Measurements from ENCODE around the gene COPS6. TPM values are rescaled to one million over a fixed set of nuclear protein-coding genes. Genes with fewer than 3 reads are reported as not detected.

Gene COPS6
- total and polyA plus RNA-seq, 2 of the 4 experiments (the other 2 are of a cell fraction): 185 to 325 TPM

DNA sequence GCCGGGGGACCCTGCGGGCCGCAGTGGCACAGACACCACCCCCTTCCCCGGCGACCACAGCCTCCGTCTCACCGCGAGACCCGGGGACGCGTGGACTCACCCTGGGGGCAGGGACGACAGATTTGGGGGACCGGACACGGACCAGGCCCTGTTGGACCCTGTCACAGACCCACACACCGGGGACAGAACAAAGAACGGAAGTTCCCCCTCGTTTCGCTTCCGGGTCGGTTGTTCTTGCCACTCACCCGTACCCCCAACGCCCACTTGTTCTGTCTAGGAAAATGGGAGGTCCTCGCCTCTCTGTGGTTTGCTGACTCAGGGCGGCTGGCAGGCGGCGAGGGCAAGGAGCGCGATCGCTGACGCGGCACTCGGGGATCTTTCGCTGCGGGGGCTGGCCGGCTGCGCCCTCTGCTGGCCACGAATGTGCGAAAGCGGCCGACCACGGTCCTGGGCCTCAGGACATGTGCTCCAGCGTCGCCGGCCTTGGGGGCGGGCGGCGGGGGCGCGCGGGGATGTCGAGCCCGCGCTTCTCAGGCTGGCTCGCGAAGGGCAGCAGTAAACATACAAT, 7.2 kb upstream of the COPS6 start, which contains the start of gene ZNF3:
ZNF3 (minus strand) TSS at position 189 of the 568 bp plus-strand sequence. CDS start 4,366 bp downstream, outside the sequence.
- ChIA-PET POLR2A (ENCODE audit: unreplicated experiment) (no interaction called here), CTCF (no interaction called here)
- peak within 1 kb of the TSS; percentile 78 for H2BK5ac ChIP-seq (ENCODE audit: low read depth, low read length, poor library complexity, severe bottlenecking)
- H2BK15ac ChIP-seq (ENCODE audit: low read depth, low read length): peak within 1 kb of the TSS; percentile 16
- H4K8ac ChIP-seq (ENCODE audit: low read depth in 2 of 2, low read length in 2 of 2): peak within 1 kb of the TSS; percentile 36 to 96
- H4K5ac ChIP-seq (ENCODE audit: low read depth, low read length): peak within 1 kb of the TSS; percentile 76
- in situ Hi-C loops (cut with MboI; ENCODE audit: low sequenced_read_pairs) (no loop called here), intact Hi-C loops (cut with micrococcal nuclease) (loop anchor here (1.0 kb wide), 1 partner anchor 87 kb away; no protein-coding TSS in a partner anchor), dilution Hi-C loops (cut with HindIII; ENCODE audit: low sequenced_read_pairs, unreplicated experiment) (no loop called here)
- H3K4me1 ChIP-seq (ENCODE audit: control insufficient read depth, insufficient read depth, low read length): peaks cover 9% of the 10 kb centered on the region
- H3K79me1 ChIP-seq (ENCODE audit: low read depth in 1 of 2, low read length in 2 of 2): peaks cover 11 to 35% of the 10 kb centered on the region in 2 experiments
- peak within 1 kb of the TSS; percentile 73 for H3K23ac ChIP-seq (ENCODE audit: low read depth, low read length)
- H2BK20ac ChIP-seq (ENCODE audit: low read depth, low read length): peak within 1 kb of the TSS; percentile 57; the same call in 1 of the 2 replicates
- no peaks in the 10 kb centered on the region for H3K27me3 ChIP-seq (ENCODE audit: control insufficient read depth, insufficient read depth, low read length)
- H2AK9ac ChIP-seq (replicated peaks; ENCODE audit: low read depth, low read length, poor library complexity): peak within 1 kb of the TSS; percentile 99
- WGBS, 2 experiments (ENCODE audit: extremely low coverage in 2 of 2, insufficient read length in 1 of 2): 0% methylated on average over 4 of the region's 55 CpGs; no CpG with 5 or more reads in 1 of the 2 experiments
- peak within 1 kb of the TSS; percentile 93 for H4K91ac ChIP-seq (ENCODE audit: insufficient read depth, low read depth, low read length)
- peaks cover 9% of the 10 kb centered on the region for H3K9me1 ChIP-seq (ENCODE audit: insufficient read depth, low read length)
- H2AK5ac ChIP-seq (ENCODE audit: low read depth, low read length): peak within 1 kb of the TSS; percentile 84
- H3K36me3 ChIP-seq (ENCODE audit: control insufficient read depth, insufficient read depth, low read length): peaks cover 24% of the 10 kb centered on the region
- no TSS peak for BruUV-seq (replicated peaks)
- peaks cover 1% of the 10 kb centered on the region; the same call in 1 of the 2 replicates for H3K9me3 ChIP-seq (ENCODE audit: control insufficient read depth, insufficient read depth, low read length)
- peak within 1 kb of the TSS; percentile 91 for H3K14ac ChIP-seq (replicated peaks; ENCODE audit: low read depth, low read length)
- H4K20me1 ChIP-seq (ENCODE audit: insufficient read depth, low read length): peaks cover 21% of the 10 kb centered on the region
- peak within 1 kb of the TSS; percentile 87 for H3K27ac ChIP-seq (ENCODE audit: insufficient read depth, low read length)
- peak within 1 kb of the TSS; percentile 98 for H3K4ac ChIP-seq (ENCODE audit: low read depth, low read length)
- H3K4me3 ChIP-seq (ENCODE audit: insufficient read depth, low read depth, low read length): peak within 1 kb of the TSS; percentile 73
- peak within 1 kb of the TSS; percentile 82 for H2BK120ac ChIP-seq (ENCODE audit: low read depth, low read length)
- peak within 1 kb of the TSS; percentile 87 for H3K9ac ChIP-seq (ENCODE audit: low read depth, low read length)
- peak within 1 kb of the TSS; percentile 39; the same call in 1 of the 2 replicates for H3K18ac ChIP-seq (ENCODE audit: low read depth, low read length)
- H2AFZ ChIP-seq (replicated peaks; ENCODE audit: low read length, poor library complexity): peak within 1 kb of the TSS; percentile 97
- DNase-seq (peak; percentile 99), ATAC-seq (ENCODE audit: low read depth) (peak; percentile 90)
- H3K4me2 ChIP-seq (ENCODE audit: low read depth, low read length): peak within 1 kb of the TSS; percentile 89
- H3K56ac ChIP-seq (ENCODE audit: extremely low read depth, insufficient read depth, low read length): peak within 1 kb of the TSS; percentile 83
- TF ChIP-seq SMC3 (IDR thresholded peaks at IDR 0.05; ENCODE audit: low read depth, low read length) (peak; percentile 73), MAZ (IDR thresholded peaks at IDR 0.05; ENCODE audit: borderline replicate concordance, low read depth, low read length) (peak; percentile 92; the same call in 1 of the 2 replicates), BHLHE40 (IDR thresholded peaks at IDR 0.05; ENCODE audit: low read depth, low read length) (peak; percentile 67), RCOR1 (IDR thresholded peaks at IDR 0.05; ENCODE audit: insufficient replicate concordance, low read length) (no peak), RFX5 (IDR thresholded peaks at IDR 0.05; ENCODE audit: low read depth, low read length) (no peak), NFE2L2 (IDR thresholded peaks at IDR 0.05; ENCODE audit: low read depth, low read length) (peak; percentile 92), MAFK (IDR thresholded peaks at IDR 0.05; ENCODE audit: low read depth, low read length) (peak; percentile 97), MXI1 (IDR thresholded peaks at IDR 0.05; ENCODE audit: borderline replicate concordance, low read depth, low read length) (peak; percentile 85), POLR2A (IDR thresholded peaks at IDR 0.05; ENCODE audit: low read depth, low read length) (peak; percentile 90), CHD1 (IDR thresholded peaks at IDR 0.05; ENCODE audit: low read depth, low read length) (no peak), USF2 (IDR thresholded peaks at IDR 0.05; ENCODE audit: low read depth, low read length) (peak; percentile 54), FOS (IDR thresholded peaks at IDR 0.05; ENCODE audit: low read depth, low read length) (peak; percentile 90), RAD21 (IDR thresholded peaks at IDR 0.05; ENCODE audit: low read length) (peak; percentile 73)
- TF ChIP-seq, protein P1, sequence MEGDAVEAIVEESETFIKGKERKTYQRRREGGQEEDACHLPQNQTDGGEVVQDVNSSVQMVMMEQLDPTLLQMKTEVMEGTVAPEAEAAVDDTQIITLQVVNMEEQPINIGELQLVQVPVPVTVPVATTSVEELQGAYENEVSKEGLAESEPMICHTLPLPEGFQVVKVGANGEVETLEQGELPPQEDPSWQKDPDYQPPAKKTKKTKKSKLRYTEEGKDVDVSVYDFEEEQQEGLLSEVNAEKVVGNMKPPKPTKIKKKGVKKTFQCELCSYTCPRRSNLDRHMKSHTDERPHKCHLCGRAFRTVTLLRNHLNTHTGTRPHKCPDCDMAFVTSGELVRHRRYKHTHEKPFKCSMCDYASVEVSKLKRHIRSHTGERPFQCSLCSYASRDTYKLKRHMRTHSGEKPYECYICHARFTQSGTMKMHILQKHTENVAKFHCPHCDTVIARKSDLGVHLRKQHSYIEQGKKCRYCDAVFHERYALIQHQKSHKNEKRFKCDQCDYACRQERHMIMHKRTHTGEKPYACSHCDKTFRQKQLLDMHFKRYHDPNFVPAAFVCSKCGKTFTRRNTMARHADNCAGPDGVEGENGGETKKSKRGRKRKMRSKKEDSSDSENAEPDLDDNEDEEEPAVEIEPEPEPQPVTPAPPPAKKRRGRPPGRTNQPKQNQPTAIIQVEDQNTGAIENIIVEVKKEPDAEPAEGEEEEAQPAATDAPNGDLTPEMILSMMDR (conservative IDR thresholded peaks at IDR 0.05; ENCODE audit: low read depth, low read length): peak; percentile 95
- TF ChIP-seq, protein P2, sequence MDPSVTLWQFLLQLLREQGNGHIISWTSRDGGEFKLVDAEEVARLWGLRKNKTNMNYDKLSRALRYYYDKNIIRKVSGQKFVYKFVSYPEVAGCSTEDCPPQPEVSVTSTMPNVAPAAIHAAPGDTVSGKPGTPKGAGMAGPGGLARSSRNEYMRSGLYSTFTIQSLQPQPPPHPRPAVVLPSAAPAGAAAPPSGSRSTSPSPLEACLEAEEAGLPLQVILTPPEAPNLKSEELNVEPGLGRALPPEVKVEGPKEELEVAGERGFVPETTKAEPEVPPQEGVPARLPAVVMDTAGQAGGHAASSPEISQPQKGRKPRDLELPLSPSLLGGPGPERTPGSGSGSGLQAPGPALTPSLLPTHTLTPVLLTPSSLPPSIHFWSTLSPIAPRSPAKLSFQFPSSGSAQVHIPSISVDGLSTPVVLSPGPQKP (IDR thresholded peaks at IDR 0.05; ENCODE audit: borderline replicate concordance, low read depth, low read length): no peak
